ENCODE results near the gene NTN4.
A peak's percentile ranks its signal among the peaks of the same experiment; 100 is the strongest.
"Not testable (repeated sequence)": the region's sequence is repeated elsewhere in the genome, so short reads cannot be mapped to it uniquely, and the experiment has no call there.

The NTN4 gene

GRCh38 chr12:95654665-95655064 is 135.9 kb downstream of the NTN4 start:
- not testable (repeated sequence) for DNase-seq (ENCODE audit: low spot score)

- peak; percentile 15 for DNase-seq (ENCODE audit: low spot score)
Observed at GRCh38 chr12:95653771-95654546, 136.6 kb downstream of the NTN4 start.

GRCh38 chr12:95651681-95652080 is 138.9 kb downstream of the NTN4 start:
- no peak for DNase-seq (ENCODE audit: low spot score)

GRCh38 chr12:95648990-95649791 is 141.4 kb downstream of the NTN4 start:
- DNase-seq (ENCODE audit: low spot score), result no peak

- no peak for DNase-seq (ENCODE audit: low spot score)
Observed at GRCh38 chr12:95646781-95647190, 143.8 kb downstream of the NTN4 start.

- DNase-seq (ENCODE audit: low spot score), result no peak
Observed at GRCh38 chr12:95643256-95643655, 147.3 kb downstream of the NTN4 start.

- DNase-seq (ENCODE audit: low spot score), result no peak
Observed at GRCh38 chr12:95642583-95642982, 148.0 kb downstream of the NTN4 start.

GRCh38 chr12:95641299-95641952 is 149.1 kb downstream of the NTN4 start:
- no peak for DNase-seq (ENCODE audit: low spot score)

- no peak for DNase-seq (ENCODE audit: low spot score)
Observed at GRCh38 chr12:95640516-95640915, 150.0 kb downstream of the NTN4 start.

GRCh38 chr12:95637471-95638155 is 153.0 kb downstream of the NTN4 start:
- no peak for DNase-seq (ENCODE audit: low spot score)

- DNase-seq (ENCODE audit: low spot score), result no peak
Observed at GRCh38 chr12:95637010-95637409, 153.6 kb downstream of the NTN4 start.

GRCh38 chr12:95634622-95635621 is 155.6 kb downstream of the NTN4 start:
- DNase-seq (ENCODE audit: low spot score), result no peak

- DNase-seq (ENCODE audit: low spot score), result no peak
Observed at GRCh38 chr12:95633732-95634465, 156.7 kb downstream of the NTN4 start.

- peak; percentile 89 for DNase-seq (ENCODE audit: low spot score)
Observed at GRCh38 chr12:95633049-95633731, 157.4 kb downstream of the NTN4 start.

- no peak for DNase-seq (ENCODE audit: low spot score)
Observed at GRCh38 chr12:95630496-95630895, 160.1 kb downstream of the NTN4 start.

- no peak for DNase-seq (ENCODE audit: low spot score)
Observed at GRCh38 chr12:95629392-95629791, 161.2 kb downstream of the NTN4 start.

GRCh38 chr12:95626854-95627253 is 163.7 kb downstream of the NTN4 start:
- no peak for DNase-seq (ENCODE audit: low spot score)

GRCh38 chr12:95625012-95625411 is 165.6 kb downstream of the NTN4 start:
- DNase-seq (ENCODE audit: low spot score), result no peak

GRCh38 chr12:95624589-95624988 is 166.0 kb downstream of the NTN4 start:
- DNase-seq (ENCODE audit: low spot score), result no peak

Data from RKO (cell line).